HG02623 (cell line): Measurements from ENCODE around the gene TMEM74B.
"Not testable (repeated sequence)": the region's sequence is repeated elsewhere in the genome, so short reads cannot be mapped to it uniquely, and the experiment has no call there.

Experiments
- ATAC-seq: cut with Tn5 transposase; IDR thresholded peaks from one replicate; pipeline ENCODE4 v1.9.1; 2021; ENCODE audit warnings: moderate library complexity; ENCODE audit not compliant: unreplicated experiment

Gene TMEM74B

GRCh38 chr20:1149812-1150211, 35.0 kb downstream of the TMEM74B start:
- not testable (repeated sequence) for ATAC-seq

- ATAC-seq = no peak
Measured at GRCh38 chr20:1146957-1147356, 37.8 kb downstream of the TMEM74B start.

GRCh38 chr20:1144401-1145172, 40.2 kb downstream of the TMEM74B start:
- ATAC-seq = no peak

GRCh38 chr20:1137236-1137635, 47.5 kb downstream of the TMEM74B start:
- no peak for ATAC-seq

GRCh38 chr20:1134836-1135235, 49.9 kb downstream of the TMEM74B start:
- no peak for ATAC-seq

GRCh38 chr20:1134355-1134754, 50.4 kb downstream of the TMEM74B start:
- no peak for ATAC-seq

- no peak for ATAC-seq
Measured at GRCh38 chr20:1131354-1131753, 53.4 kb downstream of the TMEM74B start.

- no peak for ATAC-seq
Measured at GRCh38 chr20:1130847-1131246, 53.9 kb downstream of the TMEM74B start.
